Inflammatory macrophage treated with lipopolysaccharide for 4 hours (primary cell): Measurements from ENCODE around the gene AARS2.

ENCODE experiments used
- DNase-seq: peaks from one replicate; pipeline ENCODE4 v3.0.0-alpha.2; 2020

The AARS2 gene

GRCh38 chr6:44300292-44300823 is 12.8 kb downstream of the AARS2 start:
- no peak for DNase-seq

- DNase-seq = no peak
Observed at GRCh38 chr6:44298864-44299263, 14.3 kb downstream of the AARS2 start.

GRCh38 chr6:44298055-44298803 is 14.9 kb downstream of the AARS2 start:
- no peak for DNase-seq

- DNase-seq = no peak
Observed at GRCh38 chr6:44297063-44298038, 15.8 kb downstream of the AARS2 start.

DNA sequence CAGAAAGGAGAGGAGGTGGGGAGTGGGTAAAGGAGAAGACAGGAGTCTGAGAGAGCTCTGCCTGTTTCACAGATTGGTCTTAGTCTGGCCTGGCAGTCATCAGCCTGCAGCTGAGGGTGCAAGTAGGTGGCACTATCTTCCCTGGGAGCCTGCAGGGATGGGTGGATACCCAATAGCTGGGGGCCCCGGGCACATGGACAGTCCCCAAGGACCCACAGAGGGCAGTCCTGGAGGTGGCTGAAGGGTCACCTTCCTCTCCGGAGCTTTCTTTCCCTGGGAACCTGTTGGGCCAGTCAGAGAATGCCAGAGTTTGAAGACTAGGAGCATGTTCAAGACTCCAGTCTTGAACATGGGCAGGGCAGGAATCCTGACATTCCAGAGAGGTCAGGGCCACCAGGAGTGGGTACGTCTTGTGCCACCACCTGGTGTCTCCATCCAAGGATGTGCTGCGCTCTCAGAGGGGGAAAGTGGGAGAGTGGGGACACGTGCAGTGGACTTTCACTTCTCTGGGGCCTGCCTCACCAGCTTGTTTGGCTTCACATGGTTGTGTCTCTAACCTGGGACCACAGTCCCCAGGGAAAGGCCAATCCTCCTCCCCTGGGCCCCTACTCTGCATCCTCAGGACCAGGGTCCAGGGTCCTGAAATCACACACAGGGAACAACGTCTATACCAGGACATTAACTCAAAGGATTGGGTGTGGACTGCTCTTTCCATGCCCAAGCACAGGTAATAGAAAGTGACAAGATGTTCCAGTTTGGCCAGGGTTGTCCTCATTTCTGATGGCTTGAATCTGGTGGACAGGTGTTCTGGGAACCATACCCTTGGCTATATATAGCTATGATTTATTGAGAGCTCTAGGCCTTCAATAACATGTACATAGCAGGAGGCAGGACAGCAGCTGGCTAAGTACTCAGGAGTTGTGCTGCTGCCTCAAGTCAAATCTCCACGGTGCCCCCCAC is 18.0 kb downstream of the AARS2 start:
- no peak for DNase-seq

- no peak for DNase-seq
Observed at GRCh38 chr6:44292661-44293365, 20.3 kb downstream of the AARS2 start.

DNA sequence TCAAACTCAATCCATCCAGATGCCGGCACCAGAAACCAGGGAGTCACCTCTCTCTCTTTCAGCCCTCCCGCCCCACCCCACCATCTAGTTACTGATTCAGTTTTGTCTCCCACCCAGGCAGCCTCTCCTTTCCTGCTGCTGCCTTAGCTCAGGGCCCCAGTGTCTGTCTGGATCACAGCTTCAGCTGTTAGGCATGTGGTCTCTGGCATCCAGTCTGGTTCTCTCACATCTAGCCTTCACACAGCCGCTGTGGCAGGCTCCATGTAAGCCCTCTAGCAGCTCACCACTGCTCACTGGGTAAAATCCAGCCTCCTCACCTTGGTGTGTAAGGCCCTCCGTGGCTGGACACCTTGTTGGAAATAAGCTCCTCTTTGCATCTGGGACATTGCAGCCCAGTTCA is 21.3 kb downstream of the AARS2 start:
- DNase-seq = no peak

DNA sequence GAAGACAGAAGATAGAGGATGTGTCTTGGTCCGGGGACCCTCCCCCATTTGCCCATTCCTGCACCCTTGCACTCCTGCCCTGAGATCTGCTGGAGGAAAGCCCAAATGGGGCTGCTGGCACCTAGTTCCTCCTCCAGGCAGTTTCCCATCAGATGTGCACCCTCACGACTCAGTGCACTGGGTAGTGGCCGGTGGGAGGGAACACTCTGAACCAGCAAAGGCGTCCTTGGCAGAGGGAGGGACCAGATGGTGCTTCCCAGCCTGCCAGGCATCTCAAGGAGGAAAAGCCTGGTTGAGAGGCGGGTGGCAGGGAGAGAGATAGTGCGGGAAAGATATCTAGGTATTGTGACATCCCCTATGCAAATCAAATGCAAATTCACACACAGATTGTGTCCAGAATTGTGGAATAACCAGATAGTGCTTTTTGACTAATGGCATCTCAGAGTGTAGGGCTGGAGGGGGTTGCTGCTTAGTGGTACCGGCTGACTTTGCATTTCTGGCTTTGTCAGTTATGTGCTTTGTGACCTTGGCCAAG is 23.4 kb downstream of the AARS2 start:
- DNase-seq = peak; percentile 40

DNA sequence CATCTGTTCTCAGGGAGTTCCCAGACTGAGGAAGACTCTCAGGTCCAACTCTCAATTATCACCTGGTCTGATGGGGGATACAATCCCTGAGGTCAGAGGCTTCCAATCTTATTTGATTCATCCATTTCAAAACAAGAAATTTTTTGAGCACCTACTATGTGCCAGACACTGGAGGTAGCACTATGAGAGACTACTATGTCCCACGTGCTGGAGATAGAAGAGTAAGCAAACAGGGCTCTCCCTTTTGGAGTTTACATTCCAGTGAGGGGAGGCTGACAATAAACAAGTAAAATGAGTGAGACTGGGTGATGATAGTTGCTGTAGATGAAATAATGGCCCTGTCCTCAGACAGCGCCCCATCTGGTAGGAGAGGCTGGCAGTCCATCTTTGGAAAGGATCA is 26.4 kb downstream of the AARS2 start:
- DNase-seq = no peak

GRCh38 chr6:44286285-44286565 is 26.9 kb downstream of the AARS2 start:
- DNase-seq = no peak

DNA sequence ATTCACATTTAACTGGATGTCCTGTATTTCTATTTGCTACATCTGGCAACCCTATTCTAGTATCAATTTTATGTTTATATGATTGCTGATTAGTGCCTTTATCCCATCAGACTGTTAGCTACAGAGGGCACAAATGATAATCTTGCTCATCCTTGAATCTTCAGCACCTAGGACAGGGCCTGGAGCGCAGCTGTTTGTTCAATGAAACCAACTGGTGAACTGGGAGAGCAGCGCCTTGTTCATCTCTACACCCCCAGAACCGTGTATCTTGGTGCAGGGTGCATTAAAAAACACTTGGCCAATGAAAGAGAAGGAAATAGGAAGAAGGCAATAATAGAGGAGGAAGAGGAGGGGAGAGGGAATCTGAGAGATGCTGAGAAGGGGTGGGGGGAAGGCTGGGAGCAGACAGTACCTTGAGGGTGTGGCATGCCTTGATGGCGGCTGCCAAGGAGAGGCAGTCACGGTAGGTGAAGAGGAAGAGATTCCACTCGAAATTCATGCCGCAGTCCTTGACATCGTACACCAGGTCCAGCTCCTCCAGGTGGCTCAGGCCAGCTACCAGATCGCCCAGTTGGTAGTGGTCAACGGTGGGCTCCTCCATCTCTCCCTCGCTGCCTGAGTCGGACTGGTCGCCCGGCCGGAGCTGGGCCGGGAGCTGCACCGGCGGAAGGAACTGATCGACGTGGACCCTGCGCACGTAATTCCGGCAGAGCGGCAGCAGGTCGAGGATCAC is 27.4 kb downstream of the AARS2 start:
- DNase-seq = no peak

DNA sequence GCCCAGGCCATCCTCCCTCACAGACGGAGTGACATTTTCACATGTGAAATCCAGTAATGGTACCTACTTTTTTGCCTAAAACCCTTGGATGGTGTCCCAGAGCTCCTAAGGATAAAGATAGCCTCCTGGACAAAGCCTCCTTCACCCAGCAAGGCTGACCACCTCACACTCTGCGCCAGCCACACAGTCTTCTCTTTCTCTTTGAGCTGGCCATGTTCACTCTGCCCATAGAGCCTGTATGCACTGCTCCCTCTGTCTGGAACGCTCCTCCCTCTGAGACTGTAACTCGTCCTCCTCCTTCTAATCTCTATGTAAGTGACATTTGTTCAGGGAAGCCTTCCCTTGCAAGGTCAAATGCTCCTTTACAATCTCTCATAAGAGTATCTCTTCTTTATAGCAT is 28.3 kb downstream of the AARS2 start:
- DNase-seq = no peak

DNA sequence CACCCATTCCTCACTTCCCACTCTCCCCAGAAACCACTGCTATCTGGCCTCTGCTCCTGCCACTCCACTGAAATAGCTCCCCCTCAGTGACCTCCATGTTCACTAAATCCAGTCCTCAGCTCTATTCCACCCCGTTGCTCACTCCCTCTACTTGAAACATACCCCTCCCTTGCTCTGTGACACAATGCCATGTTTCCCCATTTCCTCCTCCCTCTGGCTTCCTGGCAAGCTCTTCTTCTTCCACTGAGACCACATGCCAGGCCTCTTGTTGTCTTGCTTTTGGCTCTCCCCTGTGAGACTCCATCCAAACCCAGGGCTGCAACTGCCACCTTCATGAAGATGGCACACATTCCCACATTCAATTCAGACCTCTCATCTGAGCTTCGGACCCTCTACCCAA is 29.0 kb downstream of the AARS2 start:
- DNase-seq = peak; percentile 66

GRCh38 chr6:44278774-44279697 is 34.1 kb downstream of the AARS2 start:
- DNase-seq = peak; percentile 62

DNA sequence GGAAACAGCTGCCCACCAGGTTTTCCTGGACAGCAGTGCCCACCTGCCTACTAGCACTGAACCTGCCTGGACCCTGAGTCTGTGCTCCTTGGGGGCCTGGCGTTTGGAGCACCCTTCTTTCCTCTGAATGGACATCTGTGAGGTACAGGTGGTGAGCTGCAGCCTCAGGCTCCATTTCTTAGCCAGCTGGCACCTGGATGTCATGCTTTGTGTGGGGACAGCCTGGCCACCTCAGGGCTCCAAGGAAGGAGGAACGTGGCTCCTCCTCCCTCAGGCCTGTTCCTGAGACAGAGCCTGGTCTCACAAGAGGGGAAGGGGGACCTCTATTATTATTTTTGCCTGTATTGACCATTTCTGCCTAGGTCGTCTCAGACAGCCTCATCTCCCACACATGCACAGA is 34.8 kb downstream of the AARS2 start:
- no peak for DNase-seq

DNA sequence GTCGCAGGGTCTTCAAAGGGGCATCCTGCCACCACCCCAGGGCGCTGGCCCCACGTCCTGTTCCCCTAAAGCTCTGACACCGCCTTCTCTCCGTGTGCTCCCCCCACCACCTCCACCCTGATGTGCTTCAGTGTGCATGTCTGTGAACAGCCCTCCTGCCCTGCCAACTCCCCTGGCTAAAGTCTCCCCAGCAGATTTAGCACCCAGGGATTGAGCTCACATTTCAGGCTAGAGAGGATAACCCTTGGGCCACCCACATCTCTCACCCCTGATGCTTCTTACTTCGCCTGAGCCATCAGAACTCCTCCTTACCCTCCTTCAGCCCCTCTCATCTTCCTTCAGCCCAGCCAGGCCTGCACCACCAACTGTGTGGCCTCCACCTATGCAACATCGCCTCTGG is 35.4 kb downstream of the AARS2 start:
- DNase-seq = no peak

DNA sequence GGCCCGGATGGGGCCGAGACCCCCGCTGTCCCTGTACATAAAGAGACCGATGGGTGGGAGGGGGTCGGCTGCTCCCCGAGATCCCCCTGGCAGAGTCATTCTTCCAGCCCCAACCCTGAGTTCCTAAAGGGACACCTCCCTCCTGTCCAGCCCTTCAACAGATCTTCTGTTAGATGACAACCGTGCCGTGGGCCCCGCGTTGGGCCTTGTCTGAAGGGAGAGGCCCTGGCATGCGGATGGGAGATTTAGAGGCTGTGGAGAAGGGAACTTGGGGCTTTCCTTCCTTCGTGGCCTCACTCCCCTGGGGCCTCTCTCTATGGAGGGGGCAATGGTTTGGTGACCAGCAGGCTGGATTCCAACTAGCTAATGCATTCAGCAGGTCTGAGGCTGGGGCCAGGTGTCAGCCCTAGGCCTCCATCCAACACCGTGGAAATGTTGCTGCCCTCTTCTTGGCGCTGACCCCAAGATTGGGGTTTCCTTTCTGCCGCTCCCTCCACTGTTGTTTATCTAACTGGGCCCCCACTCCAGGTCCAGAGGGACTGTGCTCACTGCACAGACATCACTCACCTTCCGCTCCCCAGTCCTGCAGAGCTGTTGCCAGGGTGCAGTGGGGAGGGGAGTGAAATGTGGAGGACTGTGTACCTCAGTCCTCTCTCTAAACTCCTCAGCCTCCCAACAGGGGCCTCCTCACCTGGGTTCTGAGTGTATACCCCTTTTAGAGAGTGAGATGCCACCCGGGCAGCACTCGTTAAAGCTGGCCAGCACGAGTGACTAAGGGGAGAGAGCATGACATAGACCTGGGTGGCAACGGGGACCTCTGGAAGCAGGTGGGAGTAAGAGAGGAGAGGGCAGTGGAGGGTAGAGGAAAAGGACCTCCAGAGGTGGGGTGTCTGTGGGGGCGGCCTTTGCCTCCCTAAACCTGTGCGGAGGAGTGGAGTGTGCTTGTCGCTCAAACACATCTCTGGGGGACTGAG is 36.2 kb downstream of the AARS2 start:
- DNase-seq = no peak

DNA sequence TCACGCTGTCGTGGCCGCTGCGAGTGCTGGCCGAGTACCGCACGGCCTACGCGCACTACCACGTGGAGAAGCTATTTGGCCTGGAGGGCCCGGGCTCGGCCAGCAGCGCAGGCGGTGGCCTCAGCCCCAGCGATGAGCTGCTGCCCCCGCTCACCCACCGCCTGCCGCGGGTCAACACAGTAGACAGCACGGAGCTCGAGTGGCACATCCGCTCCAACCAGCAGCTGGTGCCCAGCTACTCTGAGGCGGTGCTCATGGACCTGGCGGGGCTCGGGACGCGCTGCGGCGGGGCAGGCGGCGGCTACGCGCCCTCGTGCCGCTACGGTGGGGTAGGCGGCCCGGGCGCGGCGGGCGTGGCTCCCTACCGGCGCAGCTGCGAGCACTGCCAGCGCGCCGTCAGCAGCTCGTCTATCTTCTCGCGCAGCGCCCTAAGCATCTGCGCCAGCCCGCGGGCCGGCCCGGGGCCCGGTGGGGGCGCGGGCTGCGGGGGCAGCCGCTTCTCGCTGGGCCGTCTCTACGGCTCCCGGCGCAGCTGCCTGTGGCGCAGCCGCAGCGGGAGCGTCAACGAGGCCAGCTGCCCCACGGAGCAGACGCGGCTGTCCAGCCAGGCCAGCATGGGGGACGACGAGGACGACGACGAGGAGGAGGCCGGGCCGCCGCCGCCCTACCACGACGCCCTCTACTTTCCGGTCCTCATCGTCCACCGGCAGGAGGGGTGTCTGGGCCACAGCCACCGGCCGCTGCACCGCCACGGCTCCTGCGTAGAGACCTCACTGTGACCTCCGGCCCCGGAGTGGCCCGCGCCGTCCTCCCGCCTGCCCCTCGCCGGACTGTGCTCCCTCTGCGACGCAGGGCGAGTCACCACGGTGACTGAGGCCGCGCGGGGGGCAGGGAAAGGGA is 37.1 kb downstream of the AARS2 start:
- DNase-seq = no peak
